EL (cell line): ENCODE results near the gene LAMA4.

Experiments used
- DNase-seq: peaks from one replicate; pipeline ENCODE4 v3.0.0-alpha.2; 2016

Gene LAMA4

DNA sequence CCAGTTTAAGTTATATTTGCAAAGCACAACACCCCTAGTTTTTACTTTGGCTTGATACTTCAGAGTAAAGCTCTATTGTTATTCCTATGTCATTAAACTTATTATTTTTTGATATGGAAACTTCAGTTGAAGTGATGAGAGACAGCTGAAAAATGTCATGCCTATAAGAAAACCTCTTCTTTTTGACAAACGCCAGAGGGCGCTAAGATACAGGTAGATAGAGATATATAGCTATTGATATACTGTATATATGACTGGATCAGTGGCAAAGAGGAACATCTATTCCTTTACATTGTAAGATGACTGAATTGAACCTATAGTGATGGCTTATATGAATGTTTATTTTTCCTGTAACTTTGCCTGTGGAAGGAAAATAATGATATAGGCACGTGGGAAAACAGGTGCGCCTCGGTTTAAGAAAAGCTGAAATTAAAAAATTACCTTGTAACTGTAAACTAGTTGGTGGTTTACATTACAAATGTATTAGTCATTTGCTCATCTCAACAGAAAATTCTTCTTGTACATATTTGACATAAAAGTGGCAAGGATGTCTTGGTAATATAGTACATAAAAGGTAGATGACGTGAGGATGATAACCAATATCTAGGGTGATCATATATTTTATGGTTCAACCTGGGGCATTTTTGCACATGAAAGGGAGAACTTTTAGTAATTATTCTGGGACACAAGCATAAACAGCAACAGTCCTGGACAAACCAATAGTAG is 74.1 kb downstream of the LAMA4 start:
- DNase-seq = peak; percentile 87

DNA sequence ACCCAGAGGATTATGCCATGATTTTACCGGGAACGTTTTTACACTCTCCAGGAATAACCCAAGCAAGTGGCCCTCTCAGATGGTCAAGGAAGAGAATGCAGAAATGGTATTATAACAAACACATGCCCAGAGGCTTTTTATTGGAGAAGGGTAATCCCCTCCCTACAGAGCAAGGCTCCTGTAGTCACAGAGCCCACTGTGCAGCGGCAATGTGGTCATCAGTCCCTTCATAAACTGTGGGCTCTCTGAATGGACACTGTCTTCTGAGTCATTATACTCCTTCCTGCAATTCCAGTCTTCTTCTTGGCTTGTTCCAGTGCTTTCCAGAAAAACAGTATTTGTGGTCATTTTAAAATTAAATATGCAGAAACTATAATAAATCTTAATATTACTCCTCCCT is 74.7 kb downstream of the LAMA4 start:
- DNase-seq = peak; percentile 17

DNA sequence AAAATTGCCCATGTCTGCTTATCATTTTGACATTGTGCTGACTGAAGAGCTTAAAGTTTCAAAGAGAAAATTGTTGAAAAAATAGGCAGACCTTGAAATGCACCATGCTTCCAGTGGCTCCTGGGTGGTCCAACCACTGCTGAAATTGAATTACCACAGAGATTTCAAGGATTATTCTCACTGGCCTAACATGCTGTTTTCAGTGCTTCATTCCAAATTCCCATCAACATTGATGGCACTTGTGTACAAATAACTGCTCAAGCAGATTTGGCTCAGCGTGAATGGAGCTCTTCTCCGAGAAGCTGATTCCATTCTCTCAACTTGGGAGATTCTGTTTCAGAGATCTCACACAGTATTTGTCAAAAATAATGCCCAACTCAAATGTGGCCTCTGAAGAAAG is 75.5 kb downstream of the LAMA4 start:
- no peak for DNase-seq

DNA sequence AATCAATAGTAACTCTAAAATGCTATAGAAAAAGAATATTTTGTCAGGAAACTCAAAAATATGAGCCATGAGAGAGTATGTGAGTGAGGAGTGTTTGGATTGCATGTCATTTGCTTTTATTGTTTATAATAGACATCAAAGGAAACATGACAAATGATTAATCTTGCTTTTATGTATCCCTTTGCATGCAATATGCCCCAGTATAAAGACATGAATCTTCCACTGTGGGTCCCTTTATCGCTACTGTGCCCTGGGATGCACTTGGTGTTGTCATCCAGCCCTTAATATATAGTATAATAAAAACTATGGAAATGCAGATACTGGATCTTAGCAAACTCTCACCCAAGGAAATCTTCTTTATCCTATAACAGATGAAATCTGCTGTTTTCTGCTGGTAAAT is 77.3 kb downstream of the LAMA4 start:
- no peak for DNase-seq

- no peak for DNase-seq
Observed at GRCh38 chr6:112176175-112176574, 78.2 kb downstream of the LAMA4 start.

GRCh38 chr6:112173221-112173804 is 81.1 kb downstream of the LAMA4 start:
- no peak for DNase-seq

DNA sequence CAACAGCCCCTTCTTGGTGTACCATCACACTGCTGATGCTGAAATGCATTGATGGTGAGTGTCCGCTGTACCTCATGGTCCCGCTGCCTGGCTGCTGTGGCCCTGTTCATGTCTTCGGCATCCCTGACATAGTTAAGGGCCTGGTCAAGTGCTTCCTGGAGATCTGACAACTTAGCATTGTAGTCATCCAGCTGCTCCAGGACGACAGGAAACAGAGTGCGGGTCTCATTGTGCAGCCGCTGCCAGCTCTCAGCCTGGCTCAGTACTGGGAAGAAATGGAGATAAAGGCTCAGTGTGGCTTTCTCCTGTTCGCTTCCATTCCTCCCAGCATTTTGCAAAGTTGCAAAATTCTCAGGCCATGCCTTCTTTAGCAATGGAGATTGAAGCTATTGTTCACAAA is 81.8 kb downstream of the LAMA4 start:
- DNase-seq = no peak

- no peak for DNase-seq
Observed at GRCh38 chr6:112169541-112169940, 84.8 kb downstream of the LAMA4 start.

DNA sequence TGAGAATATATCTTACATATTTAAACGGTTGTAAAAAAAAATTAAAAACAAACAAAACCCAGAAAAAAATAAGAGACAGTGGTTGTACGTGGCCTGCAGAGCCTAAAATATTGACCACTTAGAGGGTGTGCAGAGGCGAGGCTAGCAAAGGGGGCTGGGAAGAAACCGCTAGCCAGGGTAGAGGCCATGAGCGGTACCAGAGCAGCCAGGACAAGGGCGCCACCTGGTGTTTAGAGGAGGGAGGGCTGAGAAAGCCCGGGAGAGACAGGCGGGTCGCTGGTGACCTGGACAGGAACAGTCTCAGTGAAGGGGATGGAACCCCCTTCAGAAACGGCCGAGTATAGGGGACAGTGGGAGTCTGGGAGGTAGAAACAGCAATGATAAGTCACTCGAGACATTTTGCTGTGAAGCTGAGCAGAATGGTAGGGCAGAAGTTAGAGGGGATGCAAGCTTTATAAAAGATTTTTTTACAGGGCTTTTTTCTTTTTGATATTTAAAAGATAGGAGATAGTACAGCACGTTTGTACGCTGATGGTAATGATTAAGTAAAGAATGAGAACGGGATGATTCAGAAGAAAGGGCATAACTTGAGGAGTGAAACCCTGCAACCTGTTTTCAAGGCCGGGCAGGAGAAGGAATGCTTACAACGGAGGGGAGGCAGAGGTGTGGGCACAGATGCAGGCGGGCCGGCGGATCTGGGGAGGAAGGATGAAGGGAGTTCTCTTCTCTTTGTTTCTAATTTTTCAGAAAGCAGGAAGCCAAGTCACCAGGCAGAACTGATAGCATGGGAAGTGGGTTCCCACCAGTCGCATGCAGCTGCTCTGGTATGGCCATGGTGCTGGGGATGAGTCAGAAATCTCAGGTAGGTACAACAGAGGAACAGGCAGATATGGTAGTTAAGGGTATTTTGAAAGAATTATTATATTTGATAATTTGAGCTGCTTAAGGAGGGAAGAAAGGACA is 90.8 kb downstream of the LAMA4 start:
- peak; percentile 67 for DNase-seq

GRCh38 chr6:112160745-112161144 is 93.6 kb downstream of the LAMA4 start:
- no peak for DNase-seq

DNA sequence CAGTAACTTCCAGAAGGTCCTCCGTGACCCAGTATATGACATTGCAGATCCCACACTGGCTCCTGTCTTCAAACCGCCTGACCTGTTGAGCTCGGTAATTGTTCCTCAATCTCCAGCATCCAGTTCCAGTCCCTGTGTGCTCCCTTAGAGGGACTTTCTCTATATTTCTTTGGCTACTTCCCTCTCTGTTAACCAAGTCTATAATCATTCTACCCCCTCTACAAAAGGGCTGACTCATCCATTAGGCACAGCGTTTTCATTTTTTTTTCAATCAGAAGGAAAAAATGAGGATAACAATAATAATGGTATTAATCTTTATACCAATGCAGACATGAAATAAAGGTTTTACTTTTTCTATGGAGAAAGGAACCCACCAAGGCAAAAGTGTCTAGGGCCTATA is 97.7 kb downstream of the LAMA4 start:
- no peak for DNase-seq

DNA sequence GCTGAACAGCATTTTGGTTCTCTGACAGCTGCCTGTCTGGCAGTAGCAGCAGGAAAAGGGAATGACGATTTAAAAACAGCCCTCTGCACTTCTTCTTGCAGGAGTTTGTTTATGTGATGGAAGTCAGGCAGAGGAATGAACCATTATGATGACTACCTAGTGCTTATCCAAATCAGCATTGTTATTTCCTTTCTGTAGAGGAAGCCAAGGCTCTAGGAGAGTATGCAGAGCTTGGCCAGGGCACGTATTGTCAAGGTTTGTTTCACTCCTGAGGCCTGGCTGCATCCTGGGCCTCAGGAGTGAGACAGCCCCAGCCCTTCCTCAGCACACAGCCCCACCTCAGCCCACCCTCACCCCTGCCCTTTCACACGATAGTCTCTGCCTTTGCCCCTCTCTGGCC is 98.5 kb downstream of the LAMA4 start:
- no peak for DNase-seq

GRCh38 chr6:112154711-112155110 is 99.7 kb downstream of the LAMA4 start:
- DNase-seq = no peak

DNA sequence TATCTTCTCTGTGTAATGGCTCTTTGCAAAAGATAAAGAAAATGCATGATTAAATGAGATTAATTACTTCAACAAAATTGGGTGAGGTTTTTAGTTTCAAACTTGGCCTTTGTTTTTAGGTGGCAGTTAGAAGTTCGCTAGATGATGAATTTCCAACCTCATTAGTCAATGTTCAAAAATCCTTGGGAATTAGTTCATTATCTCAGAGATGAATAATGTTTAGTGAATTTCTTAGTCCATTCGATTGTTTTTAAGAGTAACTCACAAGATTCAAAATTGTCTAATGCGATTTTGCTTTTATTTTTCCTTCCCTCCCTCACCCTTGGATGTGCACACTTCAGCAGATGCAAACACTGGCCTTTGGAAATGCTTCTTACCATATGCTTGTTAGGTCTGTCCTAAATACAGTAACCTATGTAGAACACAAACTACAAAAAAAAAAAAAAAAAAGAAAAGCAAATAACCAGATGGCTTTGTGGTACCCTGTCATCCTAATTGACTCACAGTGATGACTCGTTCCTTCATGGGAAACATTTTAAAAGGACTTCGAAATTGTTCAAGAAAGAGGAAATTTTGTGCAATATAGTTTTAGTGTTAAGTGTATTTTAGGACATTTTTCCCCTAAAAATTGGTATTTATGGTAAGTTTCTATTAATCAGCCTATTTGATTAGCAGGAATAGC is 100.3 kb downstream of the LAMA4 start:
- DNase-seq = peak; percentile 80

- DNase-seq = peak; percentile 39
Observed at GRCh38 chr6:112150363-112150762, 104.0 kb downstream of the LAMA4 start.

DNA sequence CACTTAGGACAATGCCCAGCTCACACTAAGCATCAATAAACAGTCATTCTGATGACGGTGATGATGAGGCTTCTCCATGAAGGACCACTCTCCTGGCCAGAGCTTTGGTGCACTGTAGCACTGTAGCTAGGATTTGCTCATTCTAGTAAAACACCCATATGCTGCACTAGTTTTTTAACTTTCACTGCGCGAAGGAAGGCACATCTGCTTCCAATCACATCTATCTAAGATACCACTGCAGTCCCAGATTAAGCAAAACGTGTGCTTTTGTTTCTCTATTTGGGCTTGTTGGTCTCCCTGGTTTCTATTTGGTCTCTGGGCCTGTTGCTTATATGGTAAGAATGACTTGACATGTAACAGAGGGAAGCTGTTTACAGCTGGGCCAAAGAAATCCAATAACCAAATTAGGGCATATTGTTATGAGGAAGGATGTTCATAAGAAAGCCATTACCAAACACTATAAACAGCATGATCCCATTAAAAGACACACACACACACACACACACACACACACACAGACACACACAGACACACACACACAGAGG is 104.6 kb downstream of the LAMA4 start:
- peak; percentile 27 for DNase-seq

DNA sequence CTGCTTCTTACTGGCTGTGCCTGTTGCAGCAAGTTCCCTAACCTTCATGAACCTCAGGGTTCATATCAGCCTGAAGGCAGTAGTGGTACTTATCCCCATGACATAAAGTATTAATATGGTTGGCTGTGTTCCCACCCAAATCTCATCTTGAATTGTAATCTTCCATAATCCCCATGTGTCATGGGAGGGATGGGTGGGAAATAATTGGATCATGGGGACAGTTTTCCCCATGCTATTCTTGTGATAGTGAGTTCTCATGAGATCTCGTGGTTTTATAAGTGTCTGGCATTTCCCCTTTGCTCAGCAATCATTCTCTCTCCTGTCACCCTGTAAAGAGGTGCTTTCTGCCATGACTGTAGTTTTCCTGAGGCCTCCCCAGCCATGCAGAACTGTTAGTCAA is 105.1 kb downstream of the LAMA4 start:
- DNase-seq = no peak

DNA sequence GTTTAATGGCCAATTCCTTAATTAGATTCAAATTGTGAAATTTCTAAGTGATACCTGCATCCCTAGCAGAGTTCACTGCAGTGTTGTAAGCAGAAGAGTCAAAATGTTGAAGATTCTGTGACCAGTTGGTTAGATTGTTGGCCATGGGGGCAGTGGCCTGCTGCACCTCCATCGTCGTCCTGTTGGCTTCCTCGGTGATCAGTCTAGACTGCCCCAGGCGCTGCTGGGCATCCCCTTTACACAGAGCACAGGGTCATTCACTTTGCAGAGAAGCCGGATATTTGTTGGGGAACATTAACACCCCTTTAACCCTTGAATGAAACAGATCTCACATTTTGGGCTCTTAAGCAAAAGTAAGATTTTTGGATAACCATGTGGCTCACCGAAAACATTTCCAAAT is 106.3 kb downstream of the LAMA4 start:
- no peak for DNase-seq

DNA sequence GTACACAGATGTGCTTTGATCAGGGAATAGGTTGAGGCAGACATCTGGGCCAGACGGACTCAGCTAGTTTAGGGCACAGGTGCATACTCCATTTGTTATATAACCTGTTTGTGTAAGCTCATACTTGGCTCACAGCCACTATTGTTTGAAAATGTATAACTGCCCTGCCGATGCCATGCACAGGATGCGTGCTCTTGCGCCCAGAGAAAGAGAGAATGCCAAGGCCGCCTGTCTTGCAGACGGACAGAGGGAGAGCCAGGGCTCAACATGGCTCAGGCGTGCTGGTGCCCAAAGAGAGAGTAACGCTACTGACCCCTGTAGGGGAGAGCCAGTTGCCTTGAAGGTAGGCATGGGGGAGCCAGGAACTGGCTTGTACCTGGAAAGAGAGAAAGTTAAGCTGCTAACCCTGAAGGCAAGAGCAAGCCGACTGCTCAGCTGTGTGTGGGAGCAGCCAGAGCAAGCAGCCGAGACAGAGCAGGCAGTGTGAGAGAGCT is 109.2 kb downstream of the LAMA4 start:
- DNase-seq = no peak

- peak; percentile 46 for DNase-seq
Observed at GRCh38 chr6:112144145-112144926, 110.0 kb downstream of the LAMA4 start.

DNA sequence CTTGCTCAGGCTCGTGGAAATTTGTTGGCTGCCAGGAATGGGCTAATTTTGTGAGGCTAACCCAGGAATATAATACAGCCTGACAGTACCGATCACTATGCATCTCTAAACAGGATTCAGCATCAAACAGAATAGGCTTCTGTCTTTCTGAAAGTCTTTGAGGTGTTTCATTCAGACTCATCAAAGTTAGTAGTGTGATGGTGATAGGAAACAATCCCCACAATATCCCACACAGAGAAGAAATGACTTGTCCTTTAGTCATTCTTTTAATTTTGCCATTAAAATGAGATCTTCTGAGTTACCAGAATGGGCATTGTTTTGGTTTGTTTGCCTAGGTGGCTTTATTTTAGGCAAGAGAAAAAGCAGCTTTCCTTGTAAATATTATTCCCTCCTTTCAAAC is 112.7 kb downstream of the LAMA4 start:
- DNase-seq = no peak

DNA sequence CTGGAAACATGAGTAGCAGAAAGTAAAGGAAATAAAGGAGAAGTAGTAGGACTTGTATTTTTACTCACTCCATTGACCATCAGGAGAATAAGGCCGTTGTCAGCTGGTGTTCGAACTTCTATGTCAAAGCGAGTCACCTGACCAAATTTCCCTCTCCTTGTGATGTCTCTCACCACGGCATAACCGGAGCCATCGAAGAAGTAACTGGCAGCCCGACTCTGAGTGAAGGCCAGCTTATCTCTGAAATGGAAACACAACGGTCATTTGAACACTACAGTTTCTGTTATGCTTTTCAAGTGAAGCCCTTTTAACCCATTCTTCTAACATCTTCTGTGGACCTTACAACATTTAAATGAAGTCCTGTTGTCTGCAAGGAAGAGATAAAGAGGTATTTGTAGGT is 115.3 kb downstream of the LAMA4 start:
- no peak for DNase-seq
